Memory B cell (primary cell): ENCODE results near the gene CD248.

Experiments used
- ATAC-seq: fragments of 150-1000 bp; cut with Tn5 transposase; 2 replicates; pipeline ENCODE4 v1.10.0; 2021; ENCODE audit warnings: low read depth, mild to moderate bottlenecking, moderate library complexity
- DNase-seq, 2 donors: peaks; one replicate each; pipeline ENCODE4 v3.0.0; 2022; ENCODE audit warnings: low spot score in 2 of 2
- H3K27ac Mint-ChIP-seq: one replicate; pipeline ENCODE4 v1.8.0; 2022; ENCODE audit warnings: mild to moderate bottlenecking, moderate library complexity, mixed read lengths
- H3K27me3 Mint-ChIP-seq: one replicate; pipeline ENCODE4 v1.8.0; 2022; ENCODE audit warnings: mixed read lengths
- H3K36me3 Mint-ChIP-seq: one replicate; pipeline ENCODE4 v1.8.0; 2022; ENCODE audit warnings: mild to moderate bottlenecking, mixed read lengths
- H3K4me1 Mint-ChIP-seq: one replicate; pipeline ENCODE4 v1.8.0; 2022; ENCODE audit warnings: mixed read lengths
- H3K4me3 Mint-ChIP-seq: one replicate; pipeline ENCODE4 v1.8.0; 2022; ENCODE audit warnings: mild to moderate bottlenecking, moderate library complexity, mixed read lengths
- H3K9me3 Mint-ChIP-seq: one replicate; pipeline ENCODE4 v1.8.0; 2022; ENCODE audit warnings: mixed read lengths

CD248 gene

GRCh38 chr11:66267039-66267378 lies 49.8 kb downstream of the CD248 start:
- H3K9me3 Mint-ChIP-seq = no peaks in the 10 kb centered on the region
- H3K27ac Mint-ChIP-seq = peak overlapping the region; percentile 98
- no peaks in the 10 kb centered on the region for H3K27me3 Mint-ChIP-seq
- peak overlapping the region; percentile 97 for H3K4me3 Mint-ChIP-seq
- peaks cover 8% of the 10 kb centered on the region for H3K36me3 Mint-ChIP-seq
- ATAC-seq (no peak), DNase-seq (no peak)
- H3K4me1 Mint-ChIP-seq = peaks cover 19% of the 10 kb centered on the region

DNA sequence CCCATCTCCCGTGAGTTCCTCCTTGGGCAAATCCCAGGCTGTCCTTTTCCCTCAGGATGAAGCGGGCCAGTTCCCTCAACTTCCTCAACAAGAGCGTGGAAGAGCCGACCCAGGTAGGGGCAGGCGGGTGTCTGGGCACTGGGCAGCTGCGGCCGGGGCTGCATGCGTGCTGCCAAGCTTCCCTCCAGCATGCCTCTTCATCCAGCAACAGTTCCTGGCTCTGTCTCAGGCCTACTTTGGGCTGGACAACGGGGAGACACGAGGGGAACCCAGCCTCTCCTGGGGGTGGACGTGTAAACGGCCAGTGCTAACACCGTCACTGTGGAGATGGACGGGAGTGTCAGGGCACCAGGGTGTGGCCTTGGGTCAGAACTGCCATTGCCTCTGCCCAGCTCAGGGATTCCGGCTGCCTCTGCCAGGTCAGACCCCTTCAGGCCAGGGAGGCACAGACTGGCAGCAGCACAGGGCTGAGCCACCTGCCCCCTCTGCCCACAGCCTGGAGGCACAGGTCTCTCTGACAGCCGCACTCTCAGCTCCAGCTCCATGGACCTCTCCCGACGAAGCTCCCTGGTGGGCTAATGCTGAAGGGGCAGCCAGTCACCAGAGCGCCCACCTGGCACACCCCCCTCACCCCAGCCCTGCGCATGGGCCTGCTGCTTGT lies 50.3 kb downstream of the CD248 start:
- Mint-ChIP-seq H3K9me3 (no peaks in the 10 kb centered on the region), H3K27ac (no peak overlapping the region), H3K36me3 (peaks cover 8% of the 10 kb centered on the region), H3K27me3 (no peaks in the 10 kb centered on the region), H3K4me1 (peaks cover 19% of the 10 kb centered on the region), H3K4me3 (peak overlapping the region; percentile 97)
- DNase-seq (no peak), ATAC-seq (no peak)

DNA sequence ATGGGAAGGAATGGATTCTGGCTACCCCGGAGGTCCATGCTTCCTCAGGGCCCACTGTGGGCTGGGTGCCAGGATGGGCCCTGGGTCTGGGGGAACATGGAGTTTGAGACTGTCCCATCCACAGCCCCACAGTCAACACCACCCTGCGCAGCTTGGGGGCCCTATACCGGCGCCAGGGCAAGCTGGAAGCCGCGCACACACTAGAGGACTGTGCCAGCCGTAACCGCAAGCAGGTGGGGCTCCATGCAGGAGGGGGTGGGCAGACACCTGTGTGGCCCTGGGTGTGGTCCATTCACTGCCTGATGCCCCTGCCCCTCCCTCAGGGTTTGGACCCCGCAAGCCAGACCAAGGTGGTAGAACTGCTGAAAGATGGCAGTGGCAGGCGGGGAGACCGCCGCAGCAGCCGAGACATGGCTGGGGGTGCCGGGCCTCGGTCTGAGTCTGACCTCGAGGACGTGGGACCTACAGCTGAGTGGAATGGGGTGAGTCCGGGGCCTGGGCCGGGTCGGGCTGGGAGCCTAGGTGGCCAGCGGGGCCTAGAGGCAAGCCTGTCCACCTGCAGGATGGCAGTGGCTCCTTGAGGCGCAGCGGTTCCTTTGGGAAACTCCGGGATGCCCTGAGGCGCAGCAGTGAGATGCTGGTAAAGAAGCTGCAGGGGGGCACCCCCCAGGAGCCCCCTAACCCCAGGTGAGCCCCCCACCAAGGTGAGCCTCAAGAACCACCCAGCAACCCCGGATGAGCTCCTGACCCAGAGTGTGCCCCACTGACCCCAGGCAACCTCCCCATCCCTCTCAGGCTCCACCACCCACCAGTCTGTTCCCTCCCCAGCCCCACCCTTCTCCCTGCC lies 51.1 kb downstream of the CD248 start:
- no peak for DNase-seq
- H3K36me3 Mint-ChIP-seq = peaks cover 7% of the 10 kb centered on the region

DNA sequence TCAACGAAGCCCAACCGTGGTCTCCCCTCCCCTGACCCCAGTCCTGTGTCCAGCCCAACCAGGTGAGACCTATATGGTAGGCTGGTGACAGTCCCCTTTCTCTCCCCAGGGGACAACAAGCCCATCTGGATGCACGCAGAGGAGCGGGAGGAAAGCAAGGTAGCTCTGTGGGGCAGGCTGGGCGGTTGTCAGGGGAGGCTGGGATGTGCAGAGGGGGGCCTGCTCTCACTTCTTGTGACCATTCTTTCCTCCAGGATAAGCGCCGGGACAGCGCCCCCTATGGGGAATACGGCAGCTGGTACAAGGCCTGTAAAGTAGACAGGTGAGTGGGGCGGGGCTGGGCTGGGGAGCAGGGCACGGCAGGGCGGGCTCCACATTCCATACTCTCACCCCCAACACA lies 51.9 kb downstream of the CD248 start:
- Mint-ChIP-seq H3K27me3 (no peaks in the 10 kb centered on the region), H3K27ac (peak overlapping the region; percentile 79), H3K36me3 (peaks cover 8% of the 10 kb centered on the region), H3K4me3 (no peak overlapping the region), H3K4me1 (peaks cover 15% of the 10 kb centered on the region), H3K9me3 (no peaks in the 10 kb centered on the region)
- DNase-seq (no peak), ATAC-seq (no peak)

More for the DNA sequence above, 51.1 kb downstream of the CD248 start:
- no peaks in the 10 kb centered on the region for H3K9me3 Mint-ChIP-seq
- peaks cover 17% of the 10 kb centered on the region for H3K4me1 Mint-ChIP-seq
- no peaks in the 10 kb centered on the region for H3K27me3 Mint-ChIP-seq
- no peak overlapping the region for H3K27ac Mint-ChIP-seq
- ATAC-seq = no peak
- no peak overlapping the region for H3K4me3 Mint-ChIP-seq
